Amniotic epithelial cell (primary cell): Measurements from ENCODE around the gene SNRNP25.
"Not testable (repeated sequence)": the region's sequence is repeated elsewhere in the genome, so short reads cannot be mapped to it uniquely, and the experiment has no call there.

Source experiments
- DNase-seq: peaks from one replicate; pipeline ENCODE4 v3.0.0-alpha.2; 2010; ENCODE audit warnings: low read depth

The SNRNP25 gene

DNA sequence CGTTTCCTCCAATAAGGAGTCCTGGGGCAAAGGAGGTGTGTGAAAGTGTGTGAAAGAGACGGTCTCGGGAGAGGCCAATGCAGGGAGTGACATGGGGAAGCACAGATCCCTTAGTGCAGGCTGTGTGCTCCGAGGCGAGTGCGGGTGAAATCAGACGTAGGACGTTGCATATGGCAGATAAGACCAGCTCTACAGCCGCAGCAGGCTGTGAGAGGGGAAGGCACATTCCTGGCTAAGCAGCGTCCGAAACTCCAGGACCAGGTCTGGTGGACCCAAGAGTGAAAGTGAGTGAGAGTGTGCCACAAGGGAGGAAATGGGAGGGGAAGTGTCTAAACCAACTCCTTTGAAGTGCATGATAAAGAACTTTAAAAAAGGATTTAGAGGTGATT, 11.6 kb upstream of the SNRNP25 start:
- DNase-seq, result no peak

DNA sequence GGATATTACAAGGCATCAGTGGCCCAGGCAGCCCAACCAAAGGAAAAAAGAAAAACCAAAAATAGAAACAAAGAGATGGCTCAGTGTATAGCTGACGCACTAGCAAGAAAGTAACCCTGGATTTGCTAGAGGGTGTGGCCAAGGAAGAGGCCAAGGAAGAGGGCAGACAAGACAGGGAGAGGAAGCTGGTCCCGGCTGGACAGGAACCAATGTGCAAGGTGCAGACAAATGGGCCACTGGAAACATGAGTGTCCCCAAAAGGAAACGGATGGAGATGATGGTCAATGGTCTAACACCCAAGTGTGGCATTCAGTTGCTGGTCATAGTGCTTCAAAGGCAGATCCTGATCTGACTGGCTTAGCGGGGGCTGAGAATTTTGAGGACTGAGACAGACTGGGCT, 10.9 kb upstream of the SNRNP25 start:
- no peak for DNase-seq

DNA sequence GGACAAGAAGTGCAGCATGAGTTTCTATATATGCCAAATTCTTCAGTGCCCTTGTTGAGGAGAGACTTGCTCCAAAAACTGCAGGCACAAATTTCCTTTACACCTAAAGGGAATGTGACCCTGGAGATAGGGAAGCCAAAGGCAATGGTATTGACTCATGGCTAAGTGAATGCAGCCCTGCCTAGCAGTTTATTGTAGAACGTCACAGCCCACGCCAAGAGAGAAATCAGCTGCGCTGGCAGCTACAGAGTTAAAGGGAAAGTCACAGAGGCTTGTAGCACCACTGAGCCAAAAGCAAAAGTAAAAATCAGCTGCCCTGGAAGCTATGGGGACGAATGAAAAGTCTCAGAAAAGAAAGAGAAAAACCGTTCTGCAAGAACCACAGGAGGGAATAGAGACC, 10.3 kb upstream of the SNRNP25 start:
- DNase-seq, result no peak

DNA sequence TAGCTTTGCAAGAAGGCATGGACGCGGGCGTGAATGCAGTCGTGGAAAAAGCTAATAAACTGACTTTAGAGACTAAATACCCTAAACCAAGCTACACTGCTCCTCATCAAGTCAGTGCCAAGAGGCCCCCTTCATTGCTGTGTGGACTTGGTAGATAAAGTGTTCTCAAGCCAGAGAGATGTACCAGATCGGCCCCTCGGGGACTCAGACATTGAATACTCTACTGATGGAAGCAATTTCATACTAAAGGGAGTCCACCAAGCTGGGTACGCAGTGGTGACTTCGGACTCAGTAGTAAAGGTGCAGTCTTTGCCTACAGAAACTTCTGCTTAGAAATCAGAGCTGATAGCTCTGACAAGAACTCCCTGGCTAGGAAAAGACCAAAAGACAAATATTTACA, 9.0 kb upstream of the SNRNP25 start:
- DNase-seq, result no peak

DNA sequence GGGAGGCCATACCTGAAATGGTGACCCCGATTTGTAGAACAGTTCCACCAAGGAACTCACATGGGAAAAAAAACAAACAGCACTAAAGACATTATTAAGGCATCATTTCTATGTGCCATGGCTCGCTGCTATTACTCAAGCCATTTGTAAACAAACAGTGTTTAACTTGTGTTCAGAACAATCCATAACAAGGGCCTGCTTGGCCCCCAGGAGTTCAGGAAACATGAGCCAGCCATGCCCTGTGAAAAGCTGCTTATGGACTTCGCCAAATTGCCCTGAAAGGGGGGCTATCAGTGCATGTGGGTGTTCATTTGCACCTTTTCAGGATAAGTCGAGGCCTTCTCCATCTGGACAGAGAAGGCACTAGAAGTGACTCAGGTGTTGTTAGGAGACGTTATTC, 8.2 kb upstream of the SNRNP25 start:
- DNase-seq, result no peak

DNA sequence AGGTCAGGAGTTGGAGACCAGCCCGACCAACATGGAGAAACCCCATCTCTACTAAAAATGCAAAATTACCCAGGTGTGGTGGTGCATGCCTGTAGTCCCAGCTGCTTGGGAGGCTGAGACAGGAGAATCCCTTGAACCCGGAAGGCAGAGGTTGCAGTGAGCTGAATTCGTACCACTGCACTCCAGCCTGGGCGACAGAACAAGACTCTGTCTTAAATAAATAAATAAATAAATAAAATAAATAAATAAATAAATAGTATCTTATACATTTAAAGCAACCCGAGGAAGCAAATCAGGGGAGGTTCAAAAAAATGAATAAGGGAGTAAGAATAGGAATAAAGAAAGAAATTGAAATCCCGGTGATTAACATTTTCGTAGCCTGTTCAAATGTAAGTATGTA, 7.1 kb upstream of the SNRNP25 start:
- not testable (repeated sequence) for DNase-seq

DNA sequence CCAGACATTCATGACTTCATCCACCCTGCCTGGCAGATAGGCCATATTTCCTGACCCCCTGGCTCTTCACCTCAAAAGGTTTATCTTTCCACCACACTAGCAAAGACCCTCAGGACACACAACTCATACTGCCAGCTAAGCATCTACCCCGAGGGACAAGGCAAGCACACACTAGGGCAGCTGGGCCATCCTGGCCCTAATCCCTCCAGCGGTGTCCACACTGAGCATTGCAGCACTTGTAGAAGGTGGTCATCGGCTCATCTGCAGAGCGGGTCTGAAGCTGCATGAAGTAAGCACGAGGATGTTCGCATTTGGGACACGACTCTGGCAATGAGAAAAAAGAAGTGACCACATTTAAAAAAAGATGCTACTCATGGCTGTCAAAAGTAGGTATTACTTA, 6.4 kb upstream of the SNRNP25 start:
- no peak for DNase-seq

- DNase-seq, result no peak
Observed at GRCh38 chr16:50769-51591, 2.6 kb upstream of the SNRNP25 start.

GRCh38 chr16:54237-54581, 581 bp downstream of the SNRNP25 start:
- DNase-seq, result no peak

GRCh38 chr16:55571-56136, 2.0 kb downstream of the SNRNP25 start:
- no peak for DNase-seq

- no peak for DNase-seq
Observed at GRCh38 chr16:56231-56927, 2.8 kb downstream of the SNRNP25 start.

DNA sequence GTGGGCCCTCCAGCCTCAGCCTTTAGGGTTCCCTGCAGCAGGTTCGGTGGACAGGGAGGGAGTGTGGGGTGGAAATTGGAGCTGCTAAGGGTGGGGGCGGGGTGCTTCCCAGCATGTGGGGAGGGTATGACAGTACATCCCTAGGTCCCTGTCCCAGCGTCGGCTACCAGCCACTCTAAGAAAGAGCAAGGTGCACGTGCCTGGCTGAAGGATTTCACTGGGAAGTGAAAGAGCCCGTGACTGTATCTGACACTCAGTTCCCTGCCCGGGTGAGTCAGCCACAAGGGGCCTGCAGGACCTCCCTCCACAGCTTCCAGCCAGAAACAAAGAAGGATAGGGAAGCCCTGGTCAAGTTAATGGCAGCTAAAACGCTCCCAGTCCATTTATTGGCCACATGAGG, 4.1 kb downstream of the SNRNP25 start:
- DNase-seq, result no peak

- DNase-seq, result no peak
Observed at GRCh38 chr16:58491-59439, 5.1 kb downstream of the SNRNP25 start.

DNA sequence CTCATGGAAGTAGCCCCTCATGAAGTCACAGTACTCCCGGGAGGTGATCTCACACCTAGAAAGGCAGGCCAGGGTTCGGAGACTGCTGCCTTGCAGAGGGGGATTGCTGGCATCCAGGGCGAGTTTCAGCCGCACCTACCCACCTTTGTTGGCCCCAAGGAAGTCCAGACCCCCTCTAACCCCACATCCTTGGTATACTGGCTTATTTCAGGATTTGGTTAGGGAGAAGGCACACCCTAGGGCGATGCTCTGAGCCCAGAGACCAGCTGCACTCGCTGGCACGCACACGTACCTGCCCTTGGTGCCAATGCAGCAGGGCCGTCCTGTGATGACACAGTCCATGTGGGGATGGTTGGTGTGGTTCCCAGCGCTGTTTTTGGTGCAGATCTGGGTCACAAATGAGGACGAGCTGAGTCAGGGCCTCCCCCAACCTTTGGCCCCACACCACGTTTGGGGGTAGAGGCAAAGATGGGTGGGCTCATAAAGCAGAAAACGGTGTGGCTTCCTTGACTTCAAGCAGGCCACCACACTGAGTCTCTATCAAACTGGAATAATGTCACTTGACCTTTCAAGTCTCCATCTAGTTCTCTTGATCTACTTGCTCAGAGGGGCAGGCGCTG, 5.9 kb downstream of the SNRNP25 start:
- DNase-seq, result no peak

GRCh38 chr16:60166-60565, 6.5 kb downstream of the SNRNP25 start:
- DNase-seq, result no peak

DNA sequence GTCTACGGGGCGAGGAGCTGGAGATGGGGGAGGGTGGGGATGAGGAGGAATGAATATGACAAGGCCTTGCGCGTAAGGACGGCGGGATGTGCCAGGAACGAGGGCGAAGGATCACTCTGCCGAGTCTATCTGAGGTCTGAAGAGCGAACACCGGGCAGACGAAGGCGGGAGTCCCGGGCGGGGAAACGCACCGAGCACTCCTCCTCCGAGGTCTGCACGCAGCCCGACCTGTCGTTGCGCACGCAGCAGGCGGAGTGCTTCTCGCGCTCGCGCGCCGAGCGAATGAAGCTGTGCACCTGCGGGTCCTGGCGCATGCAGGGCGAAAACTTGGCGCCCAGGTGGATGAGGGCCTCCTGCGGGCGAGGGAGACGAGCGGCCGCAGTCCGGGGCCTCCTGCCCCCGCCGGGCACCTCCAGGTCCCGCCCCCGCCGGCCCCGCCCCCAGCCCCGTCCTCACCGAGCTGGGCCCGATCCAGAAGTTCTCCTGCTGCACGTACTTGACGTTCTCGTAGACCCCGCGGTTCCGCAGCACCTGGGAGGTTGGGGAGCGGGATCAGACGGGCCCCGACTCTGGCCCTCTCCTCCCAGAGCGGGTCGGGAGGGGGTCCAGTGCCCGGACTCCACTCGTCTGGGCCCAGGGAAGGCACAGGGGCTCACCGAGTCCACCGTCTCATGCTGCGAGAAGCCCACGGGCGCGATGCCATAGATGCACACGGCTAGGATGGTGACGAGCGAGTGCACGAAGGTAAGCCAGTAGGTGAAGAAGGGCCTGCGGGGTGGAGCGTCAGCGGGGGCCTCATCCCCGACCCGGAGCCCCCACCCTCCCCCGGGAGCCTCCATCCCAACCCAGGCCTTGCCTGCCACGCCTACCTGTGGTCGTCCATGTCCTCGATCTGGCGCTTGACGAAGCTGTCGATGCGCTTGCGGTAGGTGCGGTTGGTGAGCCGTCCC, 7.6 kb downstream of the SNRNP25 start:
- no peak for DNase-seq

DNA sequence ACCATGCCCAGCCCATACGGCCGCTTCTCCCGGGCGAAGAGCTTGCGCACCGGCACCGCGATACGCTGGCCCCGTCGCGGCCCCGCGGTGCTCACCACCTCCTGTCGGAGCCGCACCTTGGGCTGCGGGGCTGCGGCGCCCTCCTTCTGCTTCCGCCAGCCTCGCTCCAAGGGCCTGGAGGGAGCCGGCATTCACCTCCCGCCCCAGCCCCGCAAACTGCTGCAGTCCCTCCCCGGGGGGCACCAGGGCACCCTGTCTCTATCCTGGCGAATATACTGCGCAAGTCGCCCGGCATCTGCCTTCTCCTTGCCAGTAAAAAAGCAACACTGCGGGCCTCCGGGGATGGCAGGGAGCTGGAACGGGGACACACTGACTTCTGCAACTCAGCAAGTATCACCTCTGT, 8.3 kb downstream of the SNRNP25 start:
- DNase-seq, result no peak

DNA sequence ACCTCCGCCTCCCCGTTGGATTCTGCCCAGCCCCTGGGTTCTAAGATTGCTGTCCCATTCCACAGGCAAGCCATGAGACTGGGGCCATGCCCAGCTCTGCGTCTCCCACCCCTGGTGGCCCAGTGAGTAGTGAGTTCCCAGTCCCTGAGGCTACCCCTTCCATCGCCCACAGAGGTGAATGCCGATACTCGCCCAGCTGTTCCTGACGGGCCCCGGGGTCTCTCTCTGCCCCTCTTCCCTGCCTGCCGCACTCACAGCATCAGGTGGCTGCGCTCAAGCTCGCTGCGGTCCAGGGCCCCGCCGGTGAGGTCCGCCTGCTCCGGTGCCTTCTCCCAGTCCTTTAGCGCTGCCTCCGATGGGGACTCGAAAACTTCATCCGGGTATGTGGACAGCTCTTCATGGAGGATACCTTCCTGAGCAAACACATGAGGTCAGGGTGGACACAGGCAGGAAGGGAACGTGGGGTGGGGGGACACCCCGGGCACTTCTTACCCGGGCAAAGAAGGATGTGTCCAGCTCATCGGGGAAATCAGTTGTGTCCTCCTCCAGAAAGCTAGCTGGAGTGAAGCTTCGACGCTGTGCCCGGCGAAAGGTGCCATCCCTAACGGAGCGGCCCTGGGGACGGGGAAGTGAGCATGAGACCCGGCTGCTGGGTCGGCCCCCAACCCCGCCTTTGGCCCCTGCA, 8.8 kb downstream of the SNRNP25 start:
- DNase-seq, result no peak

GRCh38 chr16:62968-63391, 9.4 kb downstream of the SNRNP25 start:
- DNase-seq, result no peak

DNA sequence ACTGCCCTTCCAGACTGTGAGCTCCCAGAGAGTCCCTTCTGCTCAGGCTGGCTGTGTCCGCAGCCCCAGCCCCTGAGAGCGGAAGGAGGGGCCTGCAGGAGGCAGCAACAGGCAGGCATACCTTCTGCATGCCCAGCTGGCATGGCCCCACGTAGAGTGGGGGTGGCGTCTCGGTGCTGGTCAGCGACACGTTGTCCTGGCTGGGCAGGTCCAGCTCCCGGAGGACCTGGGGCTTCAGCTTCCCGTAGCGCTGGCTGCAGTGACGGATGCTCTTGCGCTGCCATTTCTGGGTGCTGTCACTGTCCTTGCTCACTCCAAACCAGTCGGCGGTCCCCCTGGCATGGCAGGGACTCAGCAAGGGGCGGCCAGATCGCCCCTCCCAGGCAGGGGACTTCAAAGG, 9.8 kb downstream of the SNRNP25 start:
- no peak for DNase-seq
